SJSA1 (cell line): ENCODE measurements around the gene TMEM79. TPM values are rescaled to one million over a fixed set of nuclear protein-coding genes. Genes with fewer than 3 reads are reported as not detected.

Source experiments
- DNase-seq, 2 experiments: peaks; one replicate each; pipeline ENCODE4 v3.0.0-alpha.2; 2015 to 2020; ENCODE audit warnings: low spot score in 2 of 2, low read depth in 1 of 2
- H3K27ac ChIP-seq: fragments of 250-450 bp; sonication (Bioruptor Pico); 2 replicates; pipeline ENCODE4 v1.5.1; 2020; ENCODE audit warnings: mild to moderate bottlenecking, moderate library complexity
- H3K27me3 ChIP-seq: fragments of 250-450 bp; sonication (Bioruptor Pico); replicated peaks from 2 replicates; pipeline ENCODE4 v1.5.1; 2020; ENCODE audit warnings: mild to moderate bottlenecking, moderate library complexity
- H3K36me3 ChIP-seq: fragments of 250-450 bp; sonication (Bioruptor Pico); 2 replicates; pipeline ENCODE4 v1.5.1; 2020; ENCODE audit warnings: mild to moderate bottlenecking
- H3K4me1 ChIP-seq: fragments of 250-450 bp; sonication (Bioruptor Pico); replicated peaks from 2 replicates; pipeline ENCODE4 v1.6.1; 2021; ENCODE audit warnings: mild to moderate bottlenecking
- H3K4me3 ChIP-seq: fragments of 250-450 bp; sonication (Bioruptor Pico); 2 replicates; pipeline ENCODE4 v1.5.1; 2020; ENCODE audit warnings: mild to moderate bottlenecking
- H3K9me3 ChIP-seq: fragments of 250-450 bp; sonication (Bioruptor Pico); replicated peaks from 2 replicates; pipeline ENCODE4 v1.5.1; 2020; ENCODE audit warnings: mild to moderate bottlenecking
- total RNA-seq: library from RNA; depleted of rRNA; stranded (reverse); fragments of >200 nt; shearing (Covaris generic); gene quantifications from 2 replicates; pipeline ENCODE4 v1.2.3, GENCODE V29; 2014; rRNA removed

TMEM79 gene
- 0.69 and 1.9 TPM in 2 replicates for total RNA-seq

GRCh38 chr1:156284112-156284511 is at the start of gene TMEM79:
Gene TMEM79 (plus strand): TSS chr1:156284325. CDS start chr1:156285227, 902 bp downstream.
- Histone ChIP-seq H3K9me3 (no peaks in the 10 kb centered on the region; the same call in 1 of the 2 replicates), H3K4me3 (peak within 1 kb of the TSS; percentile 92), H3K27me3 (no peaks in the 10 kb centered on the region), H3K36me3 (peaks cover 20% of the 10 kb centered on the region), H3K4me1 (peaks cover 18% of the 10 kb centered on the region), H3K27ac (peak within 1 kb of the TSS; percentile 82; the same call in 1 of the 2 replicates)
- no peak for DNase-seq

GRCh38 chr1:156236164-156236563 is 48.0 kb upstream of the TMEM79 start:
- Histone ChIP-seq H3K4me3 (no peak overlapping the region), H3K36me3 (peaks cover 33% of the 10 kb centered on the region), H3K9me3 (no peaks in the 10 kb centered on the region), H3K27me3 (no peaks in the 10 kb centered on the region), H3K27ac (no peak overlapping the region), H3K4me1 (peaks cover 13% of the 10 kb centered on the region)
- no peak for DNase-seq

GRCh38 chr1:156238248-156238647 is 45.9 kb upstream of the TMEM79 start:
- Histone ChIP-seq H3K27me3 (no peaks in the 10 kb centered on the region), H3K9me3 (no peaks in the 10 kb centered on the region), H3K4me3 (no peak overlapping the region), H3K4me1 (peaks cover 9% of the 10 kb centered on the region), H3K36me3 (peaks cover 33% of the 10 kb centered on the region), H3K27ac (no peak overlapping the region)
- no peak for DNase-seq

GRCh38 chr1:156241311-156241811 is 42.8 kb upstream of the TMEM79 start:
- Histone ChIP-seq H3K36me3 (peaks cover 19% of the 10 kb centered on the region), H3K4me3 (no peak overlapping the region), H3K4me1 (peaks cover 8% of the 10 kb centered on the region), H3K9me3 (no peaks in the 10 kb centered on the region), H3K27ac (no peak overlapping the region), H3K27me3 (peaks cover 15% of the 10 kb centered on the region)
- no peak for DNase-seq

GRCh38 chr1:156241926-156242325 is 42.2 kb upstream of the TMEM79 start, which contains the start of gene BGLAP:
Gene BGLAP (plus strand): TSS chr1:156242184. CDS start chr1:156242232, 48 bp downstream.
- peaks cover 13% of the 10 kb centered on the region for H3K36me3 ChIP-seq
- H3K9me3 ChIP-seq, result no peaks in the 10 kb centered on the region
- no peak for DNase-seq
- no peak within 1 kb of the TSS for H3K27ac ChIP-seq
- H3K4me1 ChIP-seq, result peaks cover 8% of the 10 kb centered on the region
- peaks cover 18% of the 10 kb centered on the region for H3K27me3 ChIP-seq
- no peak within 1 kb of the TSS for H3K4me3 ChIP-seq

GRCh38 chr1:156242738-156243137 is 41.4 kb upstream of the TMEM79 start:
- Histone ChIP-seq H3K36me3 (peaks cover 11% of the 10 kb centered on the region), H3K9me3 (no peaks in the 10 kb centered on the region), H3K27me3 (peaks cover 18% of the 10 kb centered on the region), H3K4me3 (no peak overlapping the region), H3K27ac (no peak overlapping the region), H3K4me1 (peaks cover 8% of the 10 kb centered on the region)
- DNase-seq, result no peak

- DNase-seq, result no peak
- H3K27me3 ChIP-seq, result peaks cover 18% of the 10 kb centered on the region
- peaks cover 7% of the 10 kb centered on the region for H3K36me3 ChIP-seq
- H3K4me1 ChIP-seq, result peaks cover 8% of the 10 kb centered on the region
- H3K4me3 ChIP-seq, result no peak overlapping the region
- no peak overlapping the region for H3K27ac ChIP-seq
- no peaks in the 10 kb centered on the region for H3K9me3 ChIP-seq
Observed at GRCh38 chr1:156244126-156244525, 40.0 kb upstream of the TMEM79 start.

GRCh38 chr1:156244712-156245111 is 39.4 kb upstream of the TMEM79 start:
- Histone ChIP-seq H3K27ac (no peak overlapping the region), H3K9me3 (no peaks in the 10 kb centered on the region), H3K4me3 (no peak overlapping the region), H3K4me1 (peaks cover 8% of the 10 kb centered on the region), H3K27me3 (peaks cover 18% of the 10 kb centered on the region), H3K36me3 (peaks cover 10% of the 10 kb centered on the region)
- no peak for DNase-seq

GRCh38 chr1:156245451-156246232 is 38.5 kb upstream of the TMEM79 start:
- DNase-seq, result no peak
- H3K36me3 ChIP-seq, result peaks cover 17% of the 10 kb centered on the region
- peaks cover 8% of the 10 kb centered on the region for H3K4me1 ChIP-seq
- H3K9me3 ChIP-seq, result no peaks in the 10 kb centered on the region
- no peak overlapping the region for H3K4me3 ChIP-seq
- peaks cover 18% of the 10 kb centered on the region for H3K27me3 ChIP-seq
- no peak overlapping the region for H3K27ac ChIP-seq

GRCh38 chr1:156246241-156246780 is 37.8 kb upstream of the TMEM79 start:
- H3K36me3 ChIP-seq, result peaks cover 23% of the 10 kb centered on the region
- H3K9me3 ChIP-seq, result no peaks in the 10 kb centered on the region
- H3K27me3 ChIP-seq, result peaks cover 18% of the 10 kb centered on the region
- no peak overlapping the region for H3K4me3 ChIP-seq
- DNase-seq, result no peak
- H3K27ac ChIP-seq, result no peak overlapping the region
- H3K4me1 ChIP-seq, result peaks cover 8% of the 10 kb centered on the region

- Histone ChIP-seq H3K9me3 (no peaks in the 10 kb centered on the region), H3K4me1 (peaks cover 8% of the 10 kb centered on the region), H3K4me3 (no peak overlapping the region), H3K36me3 (peaks cover 29% of the 10 kb centered on the region), H3K27ac (no peak overlapping the region), H3K27me3 (peaks cover 18% of the 10 kb centered on the region)
- DNase-seq, result no peak
Observed at GRCh38 chr1:156246781-156247459, 37.2 kb upstream of the TMEM79 start.

- no peak for DNase-seq
- peaks cover 18% of the 10 kb centered on the region for H3K27me3 ChIP-seq
- no peak within 1 kb of the TSS for H3K4me3 ChIP-seq
- H3K4me1 ChIP-seq, result peaks cover 8% of the 10 kb centered on the region
- H3K36me3 ChIP-seq, result peaks cover 37% of the 10 kb centered on the region
- H3K9me3 ChIP-seq, result no peaks in the 10 kb centered on the region
- H3K27ac ChIP-seq, result no peak within 1 kb of the TSS
Observed at GRCh38 chr1:156247460-156248322, 36.4 kb upstream of the TMEM79 start, which contains the start of gene PAQR6. Gene PAQR6 (minus strand): TSS chr1:156248056. CDS start chr1:156246731, 1,325 bp downstream.

- no peak overlapping the region for H3K27ac ChIP-seq
- peaks cover 8% of the 10 kb centered on the region for H3K4me1 ChIP-seq
- H3K36me3 ChIP-seq, result peaks cover 43% of the 10 kb centered on the region
- DNase-seq, result no peak
- peaks cover 18% of the 10 kb centered on the region for H3K27me3 ChIP-seq
- H3K4me3 ChIP-seq, result no peak overlapping the region
- H3K9me3 ChIP-seq, result no peaks in the 10 kb centered on the region
Observed at GRCh38 chr1:156248323-156248683, 35.8 kb upstream of the TMEM79 start.
